ENCODE data around the gene GINS2. TPM values are rescaled to one million over a fixed set of nuclear protein-coding genes. Genes with fewer than 3 reads are reported as not detected.

The GINS2 gene
- total RNA-seq, 1 experiment from 2014 or later = 52.7 TPM

GRCh38 chr16:85639529-85640253 lies 49.1 kb downstream of the GINS2 start:
- Mint-ChIP-seq H3K27ac (peak overlapping the region in 2 of 3 experiments; percentile 39 to 76; a peak in 2 of 7 replicates), H3K9me3 (no peaks in the 10 kb centered on the region), H3K4me1 (peaks cover 6 to 10% of the 10 kb centered on the region in 2 experiments; a peak in 3 of 4 replicates), H3K36me3 (ENCODE audit: insufficient read depth in 1 of 3, low read depth in 3 of 3) (peaks cover 2 to 31% (median 19%) of the 10 kb centered on the region in 3 experiments; a peak in 6 of 7 replicates), H3K27me3 (ENCODE audit: low read depth) (no peaks in the 10 kb centered on the region), H3K4me3 (no peak overlapping the region; a peak in 1 of 5 replicates)
- Histone ChIP-seq H3K9me3 (ENCODE audit: control insufficient read depth, low read depth, low read length) (no peaks in the 10 kb centered on the region), H3K4ac (ENCODE audit: low read depth, low read length) (no peak overlapping the region), H3K23me2 (ENCODE audit: insufficient read length, low read depth, low read length, poor library complexity, severe bottlenecking) (no peaks in the 10 kb centered on the region), H4K20me1 (ENCODE audit: control insufficient read depth, insufficient read depth, insufficient read length) (no peaks in the 10 kb centered on the region), H2BK12ac (ENCODE audit: insufficient read length, low read depth, low read length) (no peak overlapping the region), H4K91ac (ENCODE audit: insufficient read length, low read depth, low read length) (no peak overlapping the region), H2BK20ac (ENCODE audit: low read depth, low read length, poor library complexity, severe bottlenecking) (no peak overlapping the region), H2BK5ac (ENCODE audit: insufficient read length, low read length) (no peak overlapping the region), H3K27me3 (ENCODE audit: insufficient read depth, low read length) (no peaks in the 10 kb centered on the region), H2AK5ac (ENCODE audit: insufficient read length, low read length) (no peak overlapping the region), H2BK120ac (ENCODE audit: low read depth, low read length, poor library complexity, severe bottlenecking) (no peak overlapping the region), H3K79me2 (ENCODE audit: insufficient read depth, low read length) (peaks cover 2% of the 10 kb centered on the region; the same call in 1 of the 2 replicates), H2AFZ (ENCODE audit: low read length) (no peak overlapping the region), H4K8ac (replicated peaks; ENCODE audit: insufficient read length, low read depth, low read length) (no peak overlapping the region), H3K56ac (ENCODE audit: insufficient read length, low read depth, low read length) (no peak overlapping the region), H3K9ac (ENCODE audit: extremely low read depth, insufficient read length, low read length) (no peak overlapping the region), H3K27ac (ENCODE audit: insufficient read length, low read depth, low read length) (no peak overlapping the region), H4K5ac (ENCODE audit: insufficient read length, low read depth, low read length) (no peak overlapping the region), H3K4me2 (ENCODE audit: insufficient read depth, insufficient read length, low read length) (no peak overlapping the region), H3K4me1 (ENCODE audit: insufficient read depth, low read length) (no peaks in the 10 kb centered on the region), H3K14ac (ENCODE audit: insufficient read depth, low read length) (no peak overlapping the region; the same call in 1 of the 2 replicates), H3T11ph (ENCODE audit: low read length) (no peak overlapping the region), H3K23ac (ENCODE audit: insufficient read length, low read depth, low read length) (no peak overlapping the region), H3K79me1 (ENCODE audit: insufficient read depth, low read depth, low read length, poor library complexity, severe bottlenecking) (peaks cover 6% of the 10 kb centered on the region), H3K18ac (ENCODE audit: insufficient read length, low read depth, low read length) (no peak overlapping the region), H2BK15ac (ENCODE audit: low read depth, low read length) (no peak overlapping the region)
- no peak for DNase-seq
- WGBS (ENCODE audit: extremely low coverage, insufficient read length, low lambda C conversion rate) = no CpG with 5 or more reads among the region's 35 CpGs
- TF ChIP-seq, protein P1, sequence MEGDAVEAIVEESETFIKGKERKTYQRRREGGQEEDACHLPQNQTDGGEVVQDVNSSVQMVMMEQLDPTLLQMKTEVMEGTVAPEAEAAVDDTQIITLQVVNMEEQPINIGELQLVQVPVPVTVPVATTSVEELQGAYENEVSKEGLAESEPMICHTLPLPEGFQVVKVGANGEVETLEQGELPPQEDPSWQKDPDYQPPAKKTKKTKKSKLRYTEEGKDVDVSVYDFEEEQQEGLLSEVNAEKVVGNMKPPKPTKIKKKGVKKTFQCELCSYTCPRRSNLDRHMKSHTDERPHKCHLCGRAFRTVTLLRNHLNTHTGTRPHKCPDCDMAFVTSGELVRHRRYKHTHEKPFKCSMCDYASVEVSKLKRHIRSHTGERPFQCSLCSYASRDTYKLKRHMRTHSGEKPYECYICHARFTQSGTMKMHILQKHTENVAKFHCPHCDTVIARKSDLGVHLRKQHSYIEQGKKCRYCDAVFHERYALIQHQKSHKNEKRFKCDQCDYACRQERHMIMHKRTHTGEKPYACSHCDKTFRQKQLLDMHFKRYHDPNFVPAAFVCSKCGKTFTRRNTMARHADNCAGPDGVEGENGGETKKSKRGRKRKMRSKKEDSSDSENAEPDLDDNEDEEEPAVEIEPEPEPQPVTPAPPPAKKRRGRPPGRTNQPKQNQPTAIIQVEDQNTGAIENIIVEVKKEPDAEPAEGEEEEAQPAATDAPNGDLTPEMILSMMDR (conservative IDR thresholded peaks at IDR 0.05) = no peak
